Panc1 (cell line): Measurements from ENCODE around the gene ARGLU1. TPM values are rescaled to one million over a fixed set of nuclear protein-coding genes. Genes with fewer than 3 reads are reported as not detected.

Source experiments
- ATAC-seq: fragments of 200-7000 bp; cut with Tn5 transposase; 2 replicates; pipeline ENCODE4 v1.9.1; 2020; ENCODE audit warnings: mild to moderate bottlenecking, moderate library complexity
- BruUV-seq: library from RNA; stranded (reverse); fragments of 400-500 nt; replicated peaks from 2 replicates; lab custom pipeline; 2021; lab: Mats Ljungman, UMichigan
- CTCF ChIA-PET: fragments of 300-600 bp; sonication (Branson Sonifier 250); formaldehyde crosslinking; loops from one replicate; lab custom pipeline; 2022; ENCODE audit warnings: antibody characterized with exemption; lab: Charles Lee
- POLR2A ChIA-PET: fragments of 300-600 bp; sonication (Branson Sonifier 250); formaldehyde crosslinking; loops from one replicate; lab custom pipeline; 2022; ENCODE audit warnings: antibody characterized with exemption; lab: Charles Lee
- DNase-seq: peaks from one replicate; pipeline ENCODE4 v3.0.0-alpha.2; 2010; ENCODE audit warnings: low read depth, low spot score
- H3K27ac ChIP-seq: 2 replicates; pipeline ENCODE4 v1.5.1; 2011; ENCODE audit warnings: mild to moderate bottlenecking, low read length, inconsistent platforms
- H3K27me3 ChIP-seq: fragments of 200-500 bp; sonication (Bioruptor generic); 2 replicates; pipeline ENCODE4 v1.6.0; 2014; ENCODE audit warnings: low read length, inconsistent platforms; ENCODE audit not compliant: control insufficient read depth, insufficient read depth
- H3K36me3 ChIP-seq: fragments of 200-500 bp; sonication (Bioruptor generic); 2 replicates; pipeline ENCODE4 v1.5.1; 2014; ENCODE audit warnings: inconsistent platforms, mild to moderate bottlenecking, low read length, moderate library complexity; ENCODE audit not compliant: control insufficient read depth, insufficient read depth
- H3K4me1 ChIP-seq: 2 replicates; pipeline ENCODE4 v1.5.1; 2011; ENCODE audit warnings: inconsistent platforms, mild to moderate bottlenecking, low read length, moderate library complexity; ENCODE audit not compliant: control insufficient read depth, insufficient read depth
- H3K4me3 ChIP-seq, 2 experiments: 2 replicates each; pipeline ENCODE4 v1.5.1; 2011 to 2012; ENCODE audit warnings: low read depth in 2 of 2, low read length in 2 of 2, mild to moderate bottlenecking in 2 of 2, inconsistent platforms in 1 of 2, moderate library complexity in 1 of 2
- H3K9me3 ChIP-seq: fragments of 200-500 bp; sonication (Bioruptor generic); 2 replicates; pipeline ENCODE4 v1.5.1; 2014; ENCODE audit warnings: low read depth, mild to moderate bottlenecking, inconsistent platforms, low read length, moderate library complexity; ENCODE audit not compliant: control insufficient read depth, insufficient read depth
- CTCF ChIP-seq: fragments of 450-650 bp; IDR thresholded peaks from 2 replicates; pipeline ENCODE4 v1.5.1; 2017; ENCODE audit warnings: mild to moderate bottlenecking
- POLR2AphosphoS5 ChIP-seq: IDR thresholded peaks from 2 replicates; pipeline ENCODE4 v1.6.1; 2012; ENCODE audit warnings: mild to moderate bottlenecking, low read depth, low read length, moderate library complexity
- REST ChIP-seq, 2 experiments: IDR thresholded peaks; 2 replicates each; pipeline ENCODE4 v1.6.1; 2011 to 2012; ENCODE audit warnings: low read depth in 2 of 2, control low read depth in 1 of 2, low read length in 1 of 2, mild to moderate bottlenecking in 1 of 2, moderate library complexity in 1 of 2; ENCODE audit not compliant: insufficient read depth in 1 of 2
- SIN3A ChIP-seq: IDR thresholded peaks from 2 replicates; pipeline ENCODE4 v1.6.1; 2012; ENCODE audit warnings: low read depth, mild to moderate bottlenecking, low read length, moderate library complexity, borderline replicate concordance; ENCODE audit not compliant: insufficient read depth
- TCF7L2 ChIP-seq: IDR thresholded peaks from 2 replicates; pipeline ENCODE4 v1.6.1; 2011; ENCODE audit warnings: mild to moderate bottlenecking, low read depth, low read length, inconsistent platforms
- in situ Hi-C: cut with HindIII; loops from 2 replicates; pipeline ENCODE4 v1.10.0; 2016; ENCODE audit warnings: low sequenced_read_pairs, low pct_unique_long_range_greater_than_20kb
- intact Hi-C: fragments of 100-400 bp; cut with micrococcal nuclease; formaldehyde crosslinking; loops from one replicate; pipeline ENCODE4 v1.10.0; 2022; ENCODE audit not compliant: unreplicated experiment
- total RNA-seq: library from RNA; stranded (reverse); gene quantifications from one replicate; pipeline ENCODE4 v1.2.1, GENCODE V29; 2021; ENCODE audit not compliant: unreplicated experiment

Gene ARGLU1
- total RNA-seq, 1 experiment from 2014 or later: 38.5 TPM

DNA sequence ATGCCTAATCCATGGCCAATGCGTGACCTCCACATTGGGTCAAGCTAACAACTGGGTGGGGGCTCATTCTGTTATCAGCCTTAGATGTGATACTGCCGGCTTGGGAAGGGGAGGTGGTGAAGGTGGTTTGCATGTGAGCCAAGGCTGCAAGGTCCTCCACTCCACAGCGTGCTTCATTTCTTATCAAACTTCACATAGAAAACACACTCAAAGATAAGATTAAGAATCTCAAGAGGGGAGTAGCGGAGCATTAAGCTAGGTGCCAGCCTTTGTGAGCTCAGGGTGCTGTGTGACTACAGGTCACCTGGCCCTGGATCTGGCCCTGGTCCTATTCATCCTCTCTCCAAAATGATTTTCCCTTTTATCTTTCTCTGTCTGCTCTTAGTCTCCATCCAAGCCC is 13.3 kb upstream of the ARGLU1 start:
- Histone ChIP-seq H3K27me3 (no peaks in the 10 kb centered on the region), H3K4me3 (no peak overlapping the region), H3K9me3 (no peaks in the 10 kb centered on the region), H3K27ac (no peak overlapping the region), H3K4me1 (no peaks in the 10 kb centered on the region), H3K36me3 (no peaks in the 10 kb centered on the region)
- POLR2A ChIA-PET: no interaction called here
- intact Hi-C loops: no loop called here
- BruUV-seq: no TSS peak
- in situ Hi-C loops: no loop called here
- TF ChIP-seq REST (IDR thresholded peaks at IDR 0.05; ENCODE audit: insufficient read depth in 1 of 2, low read depth in 2 of 2, low read length in 1 of 2) (no peak), TCF7L2 (no peak), SIN3A (no peak), POLR2AphosphoS5 (no peak)
- ATAC-seq: no peak
- CTCF ChIA-PET: no interaction called here
- no peak for DNase-seq

GRCh38 chr13:106575896-106576295 is 8.0 kb upstream of the ARGLU1 start:
- H3K9me3 ChIP-seq: no peaks in the 10 kb centered on the region
- in situ Hi-C loops (no loop called here), intact Hi-C loops (no loop called here)
- no TSS peak for BruUV-seq
- no peak for ATAC-seq
- POLR2A ChIA-PET: no interaction called here
- H3K27me3 ChIP-seq: no peaks in the 10 kb centered on the region
- H3K27ac ChIP-seq: no peak overlapping the region
- TF ChIP-seq REST (IDR thresholded peaks at IDR 0.05; ENCODE audit: insufficient read depth in 1 of 2, low read depth in 2 of 2, low read length in 1 of 2) (no peak), TCF7L2 (no peak), SIN3A (no peak), CTCF (no peak), POLR2AphosphoS5 (no peak)
- CTCF ChIA-PET: no interaction called here
- DNase-seq: no peak
- no peak overlapping the region for H3K4me3 ChIP-seq
- H3K36me3 ChIP-seq: no peaks in the 10 kb centered on the region
- no peaks in the 10 kb centered on the region for H3K4me1 ChIP-seq
